H1 (cell line): ENCODE results near the gene CACNA1D.

Experiments used
- ATF2 ChIP-seq: IDR thresholded peaks from 2 replicates; pipeline ENCODE4 v1.6.1; 2012; ENCODE audit warnings: low read length, inconsistent platforms
- ATF3 ChIP-seq: IDR thresholded peaks from 2 replicates; pipeline ENCODE4 v1.6.1; 2011; ENCODE audit warnings: low read depth, mild to moderate bottlenecking, low read length; ENCODE audit not compliant: insufficient read depth
- CBX8 ChIP-seq: fragments of 300-800, 300-1000 bp; sonication (generic); IDR thresholded peaks from 2 replicates; pipeline ENCODE4 v1.7.1; 2016; ENCODE audit warnings: low read depth, low read length, borderline replicate concordance
- CREB1 ChIP-seq: IDR thresholded peaks from 2 replicates; pipeline ENCODE4 v1.6.1; 2012; ENCODE audit warnings: inconsistent platforms
- CTCF ChIP-seq, 3 experiments: IDR thresholded peaks; 1 replicate in 2 of 3; 2 replicates in 1 of 3; pipeline versions ENCODE4 v1.5.1 to v1.6.1; 2011; ENCODE audit warnings: low read length in 3 of 3, mild to moderate bottlenecking in 3 of 3, inconsistent platforms in 2 of 3, low read depth in 1 of 3, moderate library complexity in 1 of 3; ENCODE audit not compliant: insufficient read depth in 1 of 3; ENCODE audit errors: control extremely low read depth in 1 of 3
- EP300 ChIP-seq, 2 experiments: IDR thresholded peaks; 1 replicate in 1 of 2; 2 replicates in 1 of 2; pipeline ENCODE4 v1.6.1; 2011 to 2012; ENCODE audit warnings: low read depth in 2 of 2, low read length in 2 of 2, mild to moderate bottlenecking in 2 of 2, borderline replicate concordance in 1 of 2, inconsistent platforms in 1 of 2, moderate library complexity in 1 of 2
- EZH2 ChIP-seq: fragments of 200-600 bp; sonication (generic); IDR thresholded peaks from 2 replicates; pipeline ENCODE4 v1.7.1; 2012; ENCODE audit warnings: low read depth, mild to moderate bottlenecking, moderate library complexity, low read length, inconsistent platforms; ENCODE audit not compliant: severe bottlenecking
- JUN ChIP-seq: IDR thresholded peaks from 2 replicates; pipeline ENCODE4 v1.6.1; 2011; ENCODE audit warnings: low read depth, mild to moderate bottlenecking, improper control_type of control experiment, low read length
- POLR2A ChIP-seq, 2 experiments: IDR thresholded peaks; 1 replicate in 1 of 2; 2 replicates in 1 of 2; pipeline ENCODE4 v1.6.1; 2011; ENCODE audit warnings: low read depth in 2 of 2, low read length in 2 of 2, mild to moderate bottlenecking in 2 of 2; ENCODE audit errors: control extremely low read depth in 1 of 2
- POLR2AphosphoS5 ChIP-seq: IDR thresholded peaks from 2 replicates; pipeline ENCODE4 v1.6.1; 2011; ENCODE audit warnings: low read depth, low read length
- RAD21 ChIP-seq, 2 experiments: IDR thresholded peaks in 1 of 2; conservative IDR thresholded peaks in 1 of 2; 2 replicates each; pipeline ENCODE4 v1.6.1; 2011; ENCODE audit warnings: low read depth in 2 of 2, low read length in 2 of 2, improper control_type of control experiment in 1 of 2, inconsistent platforms in 1 of 2, mild to moderate bottlenecking in 1 of 2, moderate library complexity in 1 of 2
- SRF ChIP-seq: IDR thresholded peaks from 2 replicates; pipeline ENCODE4 v1.6.1; 2011; ENCODE audit warnings: mild to moderate bottlenecking, low read depth, low read length, moderate library complexity
- YY1 ChIP-seq: IDR thresholded peaks from 2 replicates; pipeline ENCODE4 v1.6.1; 2011; ENCODE audit warnings: low read depth, mild to moderate bottlenecking, low read length

GRCh38 chr3:53650928-53651661, 156.7 kb downstream of the CACNA1D start:
- TF ChIP-seq CREB1, result no peak
- no peak for TF ChIP-seq CTCF (IDR thresholded peaks at IDR 0.05; ENCODE audit: control extremely low read depth in 1 of 3, insufficient read depth in 1 of 3, low read depth in 1 of 3, low read length in 3 of 3)
- TF ChIP-seq EZH2, result no peak
- no peak for TF ChIP-seq RAD21 (IDR thresholded peaks at IDR 0.05 in 1 of 2, conservative IDR thresholded peaks at IDR 0.05 in 1 of 2; ENCODE audit: low read depth in 2 of 2, low read length in 2 of 2)
- TF ChIP-seq CBX8, result no peak
- TF ChIP-seq POLR2A (IDR thresholded peaks at IDR 0.05; ENCODE audit: control extremely low read depth in 1 of 2, low read depth in 2 of 2, low read length in 2 of 2), result no peak
- TF ChIP-seq YY1, result no peak
- TF ChIP-seq ATF2, result no peak
- TF ChIP-seq JUN, result no peak
- no peak for TF ChIP-seq POLR2AphosphoS5
- no peak for TF ChIP-seq SRF
- no peak for TF ChIP-seq EP300 (IDR thresholded peaks at IDR 0.05; ENCODE audit: borderline replicate concordance in 1 of 2, low read depth in 2 of 2, low read length in 2 of 2)
- TF ChIP-seq ATF3, result no peak
